T1000 (cell line): ENCODE results near the gene CLCN7.

Experiments
- DNase-seq: peaks from one replicate; lab custom pipeline; 2025; ENCODE audit warnings: mixed read lengths; lab: John Stamatoyannopoulos, UW

The CLCN7 gene

GRCh38 chr16:1502092-1503004 lies 27.5 kb upstream of the CLCN7 start:
- DNase-seq, result no peak

GRCh38 chr16:1501630-1502029 lies 26.8 kb upstream of the CLCN7 start:
- no peak for DNase-seq

GRCh38 chr16:1500465-1501150 lies 25.8 kb upstream of the CLCN7 start:
- DNase-seq, result no peak

GRCh38 chr16:1499756-1500464 lies 25.1 kb upstream of the CLCN7 start:
- no peak for DNase-seq

- no peak for DNase-seq
These were observed 24.3 kb upstream of the CLCN7 start for GRCh38 chr16:1498899-1499676.

GRCh38 chr16:1497014-1497598 lies 22.3 kb upstream of the CLCN7 start:
- no peak for DNase-seq

- DNase-seq, result no peak
These were observed 21.6 kb upstream of the CLCN7 start for GRCh38 chr16:1496464-1496863.

- no peak for DNase-seq
These were observed 21.0 kb upstream of the CLCN7 start for GRCh38 chr16:1495889-1496262.

GRCh38 chr16:1495211-1495888 lies 20.5 kb upstream of the CLCN7 start:
- no peak for DNase-seq

- no peak for DNase-seq
These were observed 19.9 kb upstream of the CLCN7 start for GRCh38 chr16:1494711-1495110.

GRCh38 chr16:1494129-1494640 lies 19.4 kb upstream of the CLCN7 start:
- peak; percentile 61 for DNase-seq

- no peak for DNase-seq
These were observed 18.9 kb upstream of the CLCN7 start for GRCh38 chr16:1493746-1494094.

GRCh38 chr16:1492923-1493745 lies 18.3 kb upstream of the CLCN7 start, which contains the start of gene TELO2:
Gene TELO2 (plus strand): TSS chr16:1493360. CDS start chr16:1494282, 922 bp downstream.
- peak; percentile 71 for DNase-seq

- no peak for DNase-seq
These were observed 17.5 kb upstream of the CLCN7 start for GRCh38 chr16:1492082-1492922.

- no peak for DNase-seq
These were observed 16.5 kb upstream of the CLCN7 start for GRCh38 chr16:1491327-1491726.

- DNase-seq, result no peak
These were observed 14.2 kb upstream of the CLCN7 start for GRCh38 chr16:1489077-1489476.

GRCh38 chr16:1488619-1489018 lies 13.8 kb upstream of the CLCN7 start, which contains the start of gene PTX4:
Gene PTX4 (minus strand): TSS chr16:1488944. CDS start chr16:1488909, 35 bp downstream.
- DNase-seq, result no peak

GRCh38 chr16:1488054-1488601 lies 13.3 kb upstream of the CLCN7 start:
- DNase-seq, result no peak
